Keratinocyte (primary cell): ENCODE data around the gene STK32C. TPM values are rescaled to one million over a fixed set of nuclear protein-coding genes. Genes with fewer than 3 reads are reported as not detected.

Source experiments
- DNase-seq: peaks from one replicate; pipeline ENCODE4 v3.0.0-alpha.2; 2011; ENCODE audit warnings: low read depth, missing footprints, low spot score
- FAIRE-seq: peaks from 2 replicates; lab custom pipeline; 2011; peaks lifted over from hg19 to GRCh38; lab: Jason Lieb, UNC
- H2AFZ ChIP-seq: 2 replicates; pipeline ENCODE4 v1.6.0; 2012; ENCODE audit warnings: low read length, control low read depth, inconsistent platforms; ENCODE audit not compliant: control insufficient read depth
- H3K27ac ChIP-seq: 2 replicates; pipeline ENCODE4 v1.5.1; 2011; ENCODE audit warnings: low read length; ENCODE audit not compliant: control insufficient read depth, insufficient read depth
- H3K27me3 ChIP-seq: 3 replicates; pipeline ENCODE4 v1.6.0; 2011; ENCODE audit warnings: low read length; ENCODE audit not compliant: control insufficient read depth, insufficient read depth; ENCODE audit errors: extremely low read depth
- H3K36me3 ChIP-seq, 2 experiments: 2 replicates in 1 of 2; 3 replicates in 1 of 2; pipeline ENCODE4 v1.5.1; 2011; ENCODE audit warnings: low read length in 2 of 2, mild to moderate bottlenecking in 1 of 2; ENCODE audit not compliant: control insufficient read depth in 2 of 2, insufficient read depth in 2 of 2; ENCODE audit errors: extremely low read depth in 1 of 2
- H3K4me1 ChIP-seq: 3 replicates; pipeline ENCODE4 v1.5.1; 2011; ENCODE audit warnings: low read length; ENCODE audit not compliant: control insufficient read depth, insufficient read depth; ENCODE audit errors: extremely low read depth
- H3K4me2 ChIP-seq: 3 replicates; pipeline ENCODE4 v1.6.0; 2011; ENCODE audit warnings: low read depth, low read length; ENCODE audit not compliant: control insufficient read depth, insufficient read depth; ENCODE audit errors: extremely low read depth
- H3K4me3 ChIP-seq, 3 experiments: fragments of 200-600 bp in 1 of 3; sonication (generic) in 1 of 3; 2 replicates in 2 of 3; 3 replicates in 1 of 3; pipeline ENCODE4 v1.5.1; 2011 to 2016; ENCODE audit warnings: low read length in 3 of 3, mild to moderate bottlenecking in 3 of 3, control low read depth in 2 of 3, inconsistent platforms in 1 of 3, low read depth in 1 of 3, mixed read lengths in 1 of 3, mixed run types in 1 of 3, moderate library complexity in 1 of 3; ENCODE audit not compliant: control insufficient read depth in 2 of 3, insufficient read depth in 2 of 3; ENCODE audit errors: extremely low read depth in 1 of 3
- H3K79me2 ChIP-seq: 2 replicates; pipeline ENCODE4 v1.6.0; 2012; ENCODE audit warnings: low read length; ENCODE audit not compliant: control insufficient read depth, insufficient read depth
- H3K9ac ChIP-seq: 3 replicates; pipeline ENCODE4 v1.6.0; 2011; ENCODE audit warnings: low read length; ENCODE audit not compliant: control insufficient read depth, insufficient read depth; ENCODE audit errors: extremely low read depth
- H3K9me1 ChIP-seq: 3 replicates; pipeline ENCODE4 v1.6.0; 2011; ENCODE audit warnings: low read length; ENCODE audit not compliant: control insufficient read depth, insufficient read depth; ENCODE audit errors: extremely low read depth
- H3K9me3 ChIP-seq: 2 replicates; pipeline ENCODE4 v1.5.1; 2012; ENCODE audit warnings: low read depth, low read length; ENCODE audit not compliant: control insufficient read depth
- H4K20me1 ChIP-seq: 3 replicates; pipeline ENCODE4 v1.6.0; 2011; ENCODE audit warnings: low read length; ENCODE audit not compliant: control insufficient read depth, insufficient read depth; ENCODE audit errors: extremely low read depth
- CTCF ChIP-seq, 3 experiments: IDR thresholded peaks in 1 of 3; conservative IDR thresholded peaks in 1 of 3; optimal IDR thresholded peaks in 1 of 3; 2 replicates in 2 of 3; 3 replicates in 1 of 3; pipeline versions ENCODE3 to v1.5.1; 2011; ENCODE audit warnings: low read length in 3 of 3, mild to moderate bottlenecking in 3 of 3, moderate library complexity in 2 of 3, control low read depth in 1 of 3, inconsistent platforms in 1 of 3; ENCODE audit not compliant: insufficient read depth in 2 of 3; ENCODE audit errors: extremely low read depth in 1 of 3
- EZH2 ChIP-seq: IDR thresholded peaks from one replicate; pipeline ENCODE4 v1.6.1; 2012; ENCODE audit warnings: inconsistent platforms, mild to moderate bottlenecking, low read length, moderate library complexity
- dilution Hi-C: fragments of 300-500 bp; cut with MboI; formaldehyde crosslinking; loops from one replicate; pipeline ENCODE4 v1.7.0; 2020; ENCODE audit warnings: low sequenced_read_pairs; ENCODE audit not compliant: extremely low pct_ligation_motif_present
- polyA plus RNA-seq, 5 experiments: library from polyadenylated mRNA; depleted of rRNA in 3 of 5; stranded (reverse) in 3 of 5; stranded (forward) in 1 of 5; unstranded in 1 of 5; fragments of >200 nt; gene quantifications; 1 replicate in 1 of 5; 2 replicates in 3 of 5; 3 replicates in 1 of 5; pipeline versions ENCODE4 v1.2.1 to v1.2.3, GENCODE V29; 2011 to 2012; ENCODE audit warnings: missing spikeins in 2 of 5, low read depth in 1 of 5, low replicate concordance in 1 of 5

The STK32C gene
- polyA plus RNA-seq, 1 donor (not counting 4 experiments of a cell fraction or from before 2014, with no cell fraction given), result 4.1 TPM

- Histone ChIP-seq H3K9me3 (no peaks in the 10 kb centered on the region), H3K79me2 (no peaks in the 10 kb centered on the region), H3K9ac (no peak overlapping the region), H4K20me1 (peaks cover 4% of the 10 kb centered on the region), H3K9me1 (no peaks in the 10 kb centered on the region), H2AFZ (no peak overlapping the region), H3K4me1 (no peaks in the 10 kb centered on the region), H3K4me2 (no peak overlapping the region), H3K27ac (no peak overlapping the region), H3K27me3 (no peaks in the 10 kb centered on the region), H3K4me3 (no peak overlapping the region), H3K36me3 (no peaks in the 10 kb centered on the region)
- FAIRE-seq, result no peak
- TF ChIP-seq EZH2, result no peak
- dilution Hi-C loops, result no loop called here
- DNase-seq, result no peak
Measured at GRCh38 chr10:132197271-132198067, 110.3 kb downstream of the STK32C start.

- dilution Hi-C loops, result no loop called here
Measured at GRCh38 chr10:132196178-132197113, 111.3 kb downstream of the STK32C start.

More at GRCh38 chr10:132196178-132197113, 111.3 kb downstream of the STK32C start:
- H3K9me3 ChIP-seq, result no peaks in the 10 kb centered on the region
- no peak for TF ChIP-seq CTCF (optimal IDR thresholded peaks at IDR 0.05 in 1 of 3, IDR thresholded peaks at IDR 0.05 in 1 of 3, conservative IDR thresholded peaks at IDR 0.05 in 1 of 3; ENCODE audit: extremely low read depth in 1 of 3, insufficient read depth in 2 of 3, low read length in 3 of 3)
- TF ChIP-seq EZH2, result no peak
- H4K20me1 ChIP-seq, result peaks cover 4% of the 10 kb centered on the region
- no peak overlapping the region for H3K9ac ChIP-seq
- H3K4me1 ChIP-seq, result no peaks in the 10 kb centered on the region
- H3K9me1 ChIP-seq, result no peaks in the 10 kb centered on the region
- no peak for DNase-seq
- H3K4me3 ChIP-seq, result no peak overlapping the region
- no peaks in the 10 kb centered on the region for H3K79me2 ChIP-seq
- H3K27ac ChIP-seq, result no peak overlapping the region
- H3K4me2 ChIP-seq, result no peak overlapping the region
- no peaks in the 10 kb centered on the region for H3K27me3 ChIP-seq
- no peak for FAIRE-seq
- H3K36me3 ChIP-seq, result no peaks in the 10 kb centered on the region
- no peak overlapping the region for H2AFZ ChIP-seq
